ENCODE results near the gene REV3L.

Gene REV3L, protein sequence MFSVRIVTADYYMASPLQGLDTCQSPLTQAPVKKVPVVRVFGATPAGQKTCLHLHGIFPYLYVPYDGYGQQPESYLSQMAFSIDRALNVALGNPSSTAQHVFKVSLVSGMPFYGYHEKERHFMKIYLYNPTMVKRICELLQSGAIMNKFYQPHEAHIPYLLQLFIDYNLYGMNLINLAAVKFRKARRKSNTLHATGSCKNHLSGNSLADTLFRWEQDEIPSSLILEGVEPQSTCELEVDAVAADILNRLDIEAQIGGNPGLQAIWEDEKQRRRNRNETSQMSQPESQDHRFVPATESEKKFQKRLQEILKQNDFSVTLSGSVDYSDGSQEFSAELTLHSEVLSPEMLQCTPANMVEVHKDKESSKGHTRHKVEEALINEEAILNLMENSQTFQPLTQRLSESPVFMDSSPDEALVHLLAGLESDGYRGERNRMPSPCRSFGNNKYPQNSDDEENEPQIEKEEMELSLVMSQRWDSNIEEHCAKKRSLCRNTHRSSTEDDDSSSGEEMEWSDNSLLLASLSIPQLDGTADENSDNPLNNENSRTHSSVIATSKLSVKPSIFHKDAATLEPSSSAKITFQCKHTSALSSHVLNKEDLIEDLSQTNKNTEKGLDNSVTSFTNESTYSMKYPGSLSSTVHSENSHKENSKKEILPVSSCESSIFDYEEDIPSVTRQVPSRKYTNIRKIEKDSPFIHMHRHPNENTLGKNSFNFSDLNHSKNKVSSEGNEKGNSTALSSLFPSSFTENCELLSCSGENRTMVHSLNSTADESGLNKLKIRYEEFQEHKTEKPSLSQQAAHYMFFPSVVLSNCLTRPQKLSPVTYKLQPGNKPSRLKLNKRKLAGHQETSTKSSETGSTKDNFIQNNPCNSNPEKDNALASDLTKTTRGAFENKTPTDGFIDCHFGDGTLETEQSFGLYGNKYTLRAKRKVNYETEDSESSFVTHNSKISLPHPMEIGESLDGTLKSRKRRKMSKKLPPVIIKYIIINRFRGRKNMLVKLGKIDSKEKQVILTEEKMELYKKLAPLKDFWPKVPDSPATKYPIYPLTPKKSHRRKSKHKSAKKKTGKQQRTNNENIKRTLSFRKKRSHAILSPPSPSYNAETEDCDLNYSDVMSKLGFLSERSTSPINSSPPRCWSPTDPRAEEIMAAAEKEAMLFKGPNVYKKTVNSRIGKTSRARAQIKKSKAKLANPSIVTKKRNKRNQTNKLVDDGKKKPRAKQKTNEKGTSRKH (N-terminal part only)

DNA sequence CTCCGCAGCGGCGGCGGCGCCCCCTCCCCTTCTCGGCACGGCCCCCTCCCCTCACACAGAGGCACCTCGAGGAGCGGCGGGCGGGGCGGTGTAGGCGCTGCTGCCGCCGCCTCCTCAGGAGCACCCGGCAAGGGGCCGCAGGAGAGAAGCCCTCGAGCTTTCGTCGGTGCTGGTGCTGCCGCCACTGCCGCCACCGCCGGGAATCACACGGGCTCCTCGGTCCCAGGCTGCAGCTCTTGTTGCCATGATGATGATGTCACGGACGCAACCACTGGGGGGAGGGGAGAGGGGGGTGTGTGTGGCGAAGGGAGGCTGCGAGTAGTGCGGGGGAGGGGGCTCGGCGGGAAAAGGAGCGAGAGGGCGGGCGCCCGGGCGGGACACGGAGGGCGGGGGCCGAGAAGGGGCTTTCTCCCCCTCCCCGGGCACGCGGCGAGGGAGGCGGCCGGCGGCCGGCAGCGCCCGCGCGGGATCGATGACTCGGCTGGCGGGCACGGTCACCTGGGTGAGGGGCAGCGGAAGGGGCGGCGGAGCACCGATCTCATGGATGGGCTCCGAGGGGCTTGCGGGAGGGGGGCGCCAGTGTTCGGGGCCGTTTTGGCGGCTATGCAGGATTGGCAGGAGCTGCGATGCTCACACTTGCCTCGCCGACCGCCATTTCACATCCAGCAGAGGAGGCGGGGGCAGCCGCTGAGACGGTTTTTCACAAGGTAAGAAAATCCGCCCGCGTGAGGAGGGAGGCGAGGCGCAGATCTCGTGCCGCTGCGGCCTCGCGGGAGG is at the start of gene REV3L:
TSS of gene REV3L (minus strand) at position 260 of the 777 bp plus-strand sequence. CDS start 330 bp downstream, outside the sequence.
- Histone ChIP-seq H3K36me3 (ENCODE audit: control insufficient read depth in 2 of 2, insufficient read depth in 2 of 2, low read length in 2 of 2) (no peaks in the 10 kb centered on the region), H3K9me3 (ENCODE audit: control insufficient read depth in 2 of 2, low read length in 2 of 2) (no peaks in the 10 kb centered on the region), H3K9ac (ENCODE audit: low read depth in 1 of 2, low read length in 2 of 2) (peak within 1 kb of the TSS; percentile 87 to 94), H3K27me3 (ENCODE audit: control insufficient read depth in 2 of 2, insufficient read depth in 2 of 2, low read length in 2 of 2) (no peaks in the 10 kb centered on the region), H3K4me3 (ENCODE audit: low read length in 2 of 2) (peak within 1 kb of the TSS; percentile 88 to 90), H3K4me1 (ENCODE audit: control insufficient read depth in 2 of 2, insufficient read depth in 2 of 2, low read length in 2 of 2) (peaks cover 9 to 18% of the 10 kb centered on the region in 2 donors), H3K27ac (ENCODE audit: low read depth in 2 of 2, low read length in 2 of 2) (peak within 1 kb of the TSS; percentile 97 to 99)

DNA sequence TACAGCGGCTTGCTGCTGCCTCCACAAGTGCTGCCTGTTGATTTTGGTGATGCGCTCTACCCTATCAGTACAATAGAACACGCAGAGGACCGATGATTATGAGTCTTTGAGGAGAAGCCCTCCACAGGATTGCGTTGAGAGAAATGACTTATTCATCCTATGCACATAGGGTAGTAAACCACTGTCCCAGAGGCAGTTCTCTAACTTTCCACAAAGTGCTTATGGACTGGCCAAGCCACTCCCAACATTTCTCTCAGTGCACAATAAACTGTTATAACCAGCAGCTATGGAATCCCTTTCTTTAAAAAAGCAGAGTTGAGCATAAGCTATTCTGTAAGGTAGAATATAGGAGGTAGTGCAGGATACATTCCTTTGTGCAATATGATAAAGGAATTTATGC is 48.2 kb upstream of the REV3L start:
- H3K9ac ChIP-seq (ENCODE audit: low read depth in 1 of 2, low read length in 2 of 2): no peak overlapping the region
- H3K36me3 ChIP-seq (ENCODE audit: control insufficient read depth in 2 of 2, insufficient read depth in 2 of 2, low read length in 2 of 2): no peaks in the 10 kb centered on the region
- H3K4me1 ChIP-seq (ENCODE audit: control insufficient read depth in 2 of 2, insufficient read depth in 2 of 2, low read length in 2 of 2): peaks cover 13 to 14% of the 10 kb centered on the region in 2 donors
- no peaks in the 10 kb centered on the region for H3K9me3 ChIP-seq (ENCODE audit: control insufficient read depth in 2 of 2, low read length in 2 of 2)
- H3K27me3 ChIP-seq (ENCODE audit: control insufficient read depth in 2 of 2, insufficient read depth in 2 of 2, low read length in 2 of 2): no peaks in the 10 kb centered on the region
- H3K27ac ChIP-seq (ENCODE audit: low read depth in 2 of 2, low read length in 2 of 2): no peak overlapping the region
- no peak overlapping the region for H3K4me3 ChIP-seq (ENCODE audit: low read length in 2 of 2)

DNA sequence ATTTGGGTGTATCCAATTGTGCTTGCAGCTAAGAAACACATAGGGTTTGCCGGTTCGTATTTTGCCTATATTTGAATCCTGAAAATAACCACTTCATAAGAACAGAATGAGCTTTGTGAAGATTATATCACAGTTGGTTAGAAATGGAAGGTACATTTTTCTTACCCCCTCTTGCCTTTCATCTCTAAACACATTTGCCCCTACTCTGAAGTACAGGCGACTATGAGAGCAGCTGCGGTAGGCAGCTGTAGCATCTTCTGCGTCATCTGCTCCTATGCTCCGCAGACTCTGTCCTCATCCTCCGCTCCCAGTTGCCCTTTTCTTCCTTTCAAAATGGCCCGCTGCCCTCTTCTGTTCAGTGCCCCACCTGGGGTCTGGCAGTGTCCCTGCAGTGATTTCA is 47.6 kb upstream of the REV3L start:
- H3K9ac ChIP-seq (ENCODE audit: low read depth in 1 of 2, low read length in 2 of 2): no peak overlapping the region
- H3K27ac ChIP-seq (ENCODE audit: low read depth in 2 of 2, low read length in 2 of 2): no peak overlapping the region
- no peaks in the 10 kb centered on the region for H3K36me3 ChIP-seq (ENCODE audit: control insufficient read depth in 2 of 2, insufficient read depth in 2 of 2, low read length in 2 of 2)
- no peaks in the 10 kb centered on the region for H3K9me3 ChIP-seq (ENCODE audit: control insufficient read depth in 2 of 2, low read length in 2 of 2)
- H3K27me3 ChIP-seq (ENCODE audit: control insufficient read depth in 2 of 2, insufficient read depth in 2 of 2, low read length in 2 of 2): no peaks in the 10 kb centered on the region
- no peak overlapping the region for H3K4me3 ChIP-seq (ENCODE audit: low read length in 2 of 2)
- peaks cover 13 to 14% of the 10 kb centered on the region in 2 donors for H3K4me1 ChIP-seq (ENCODE audit: control insufficient read depth in 2 of 2, insufficient read depth in 2 of 2, low read length in 2 of 2)

DNA sequence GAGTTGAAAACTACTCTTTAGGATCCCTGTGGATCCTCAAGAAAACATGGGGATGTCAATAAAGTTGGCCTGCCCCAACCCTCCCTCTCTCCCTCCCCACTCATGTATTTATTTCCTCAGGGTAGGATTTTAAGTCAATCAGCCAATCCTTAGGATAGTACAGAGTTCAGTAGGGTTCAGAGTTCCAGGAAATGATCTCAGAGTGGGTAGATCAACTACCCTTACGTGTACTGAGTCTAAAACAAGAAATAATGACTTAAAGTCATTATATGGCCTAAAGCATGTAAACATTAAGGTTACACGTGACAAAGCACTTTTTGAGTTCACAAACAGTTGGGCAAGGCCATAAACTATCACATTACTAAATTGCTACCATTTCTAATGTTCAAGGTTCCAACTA is 47.2 kb upstream of the REV3L start:
- H3K27me3 ChIP-seq (ENCODE audit: control insufficient read depth in 2 of 2, insufficient read depth in 2 of 2, low read length in 2 of 2): no peaks in the 10 kb centered on the region
- peaks cover 13 to 14% of the 10 kb centered on the region in 2 donors for H3K4me1 ChIP-seq (ENCODE audit: control insufficient read depth in 2 of 2, insufficient read depth in 2 of 2, low read length in 2 of 2)
- no peak overlapping the region for H3K4me3 ChIP-seq (ENCODE audit: low read length in 2 of 2)
- no peak overlapping the region for H3K9ac ChIP-seq (ENCODE audit: low read depth in 1 of 2, low read length in 2 of 2)
- peak overlapping the region in 1 of 2 donors; percentile 28 for H3K27ac ChIP-seq (ENCODE audit: low read depth in 2 of 2, low read length in 2 of 2)
- no peaks in the 10 kb centered on the region for H3K9me3 ChIP-seq (ENCODE audit: control insufficient read depth in 2 of 2, low read length in 2 of 2)
- H3K36me3 ChIP-seq (ENCODE audit: control insufficient read depth in 2 of 2, insufficient read depth in 2 of 2, low read length in 2 of 2): no peaks in the 10 kb centered on the region

DNA sequence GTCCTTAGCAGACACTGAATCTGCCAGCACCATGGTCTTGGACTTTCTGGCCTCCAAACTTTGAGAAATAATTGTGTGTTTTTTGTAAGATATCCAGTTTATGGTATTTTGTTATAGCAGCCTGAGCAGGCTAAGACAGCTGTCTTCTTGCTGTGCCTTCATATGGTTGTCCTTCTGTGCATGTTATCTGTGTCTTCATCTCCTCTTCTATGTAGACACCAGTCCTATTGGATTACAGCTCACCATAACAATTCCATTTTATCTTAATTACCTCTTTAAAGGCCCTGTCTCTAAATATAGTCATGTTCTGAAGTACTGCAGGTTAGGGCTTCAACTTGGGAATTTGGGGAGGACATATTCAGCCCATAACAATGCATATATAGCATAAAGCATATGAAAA is 44.3 kb upstream of the REV3L start:
- Histone ChIP-seq H3K4me1 (ENCODE audit: control insufficient read depth in 2 of 2, insufficient read depth in 2 of 2, low read length in 2 of 2) (peaks cover 6 to 8% of the 10 kb centered on the region in 2 donors), H3K36me3 (ENCODE audit: control insufficient read depth in 2 of 2, insufficient read depth in 2 of 2, low read length in 2 of 2) (no peaks in the 10 kb centered on the region), H3K9me3 (ENCODE audit: control insufficient read depth in 2 of 2, low read length in 2 of 2) (no peaks in the 10 kb centered on the region), H3K27me3 (ENCODE audit: control insufficient read depth in 2 of 2, insufficient read depth in 2 of 2, low read length in 2 of 2) (no peaks in the 10 kb centered on the region), H3K4me3 (ENCODE audit: low read length in 2 of 2) (no peak overlapping the region), H3K9ac (ENCODE audit: low read depth in 1 of 2, low read length in 2 of 2) (no peak overlapping the region), H3K27ac (ENCODE audit: low read depth in 2 of 2, low read length in 2 of 2) (no peak overlapping the region)

DNA sequence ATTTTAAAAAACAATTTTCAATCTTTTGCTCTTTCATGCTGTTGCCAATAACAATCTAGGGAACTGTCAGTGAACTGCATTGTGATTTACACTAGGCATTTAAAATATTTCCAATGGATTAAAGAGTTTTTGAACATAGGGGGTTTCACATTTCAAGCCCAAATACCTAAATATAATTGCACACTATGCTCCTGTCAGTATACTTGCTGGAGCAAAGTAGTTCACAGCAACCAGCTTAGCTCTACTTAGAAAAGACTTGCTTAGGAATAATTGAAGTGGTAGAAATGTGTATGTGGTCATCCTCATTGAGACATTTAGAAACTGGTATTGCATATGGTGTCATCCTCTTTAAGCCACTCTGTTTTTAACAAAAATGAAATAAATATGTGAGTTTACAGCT is 41.7 kb upstream of the REV3L start:
- H3K36me3 ChIP-seq (ENCODE audit: control insufficient read depth in 2 of 2, insufficient read depth in 2 of 2, low read length in 2 of 2): no peaks in the 10 kb centered on the region
- no peaks in the 10 kb centered on the region for H3K27me3 ChIP-seq (ENCODE audit: control insufficient read depth in 2 of 2, insufficient read depth in 2 of 2, low read length in 2 of 2)
- H3K4me1 ChIP-seq (ENCODE audit: control insufficient read depth in 2 of 2, insufficient read depth in 2 of 2, low read length in 2 of 2): no peaks in the 10 kb centered on the region
- H3K4me3 ChIP-seq (ENCODE audit: low read length in 2 of 2): no peak overlapping the region
- no peak overlapping the region for H3K27ac ChIP-seq (ENCODE audit: low read depth in 2 of 2, low read length in 2 of 2)
- no peak overlapping the region for H3K9ac ChIP-seq (ENCODE audit: low read depth in 1 of 2, low read length in 2 of 2)
- H3K9me3 ChIP-seq (ENCODE audit: control insufficient read depth in 2 of 2, low read length in 2 of 2): no peaks in the 10 kb centered on the region

DNA sequence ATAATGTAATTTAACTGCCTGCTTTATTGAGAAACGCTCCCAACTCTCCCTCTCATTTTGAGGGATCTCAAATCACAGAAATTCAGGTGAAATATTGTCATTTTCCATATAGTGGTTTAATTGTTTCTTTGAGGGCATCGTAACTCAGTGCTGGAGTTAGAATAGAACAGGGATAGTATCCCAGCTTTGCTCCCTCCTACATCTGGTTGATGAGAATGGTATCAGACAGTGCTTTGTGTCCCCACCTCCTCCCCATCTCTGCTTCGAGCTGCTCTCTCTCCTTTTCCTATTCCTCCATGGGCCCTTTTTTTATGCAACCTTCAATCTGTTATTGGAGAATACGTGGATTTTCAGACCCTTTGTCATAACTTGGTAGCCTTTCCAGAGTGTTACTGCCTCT is 41.2 kb upstream of the REV3L start:
- no peaks in the 10 kb centered on the region for H3K9me3 ChIP-seq (ENCODE audit: control insufficient read depth in 2 of 2, low read length in 2 of 2)
- no peak overlapping the region for H3K4me3 ChIP-seq (ENCODE audit: low read length in 2 of 2)
- no peak overlapping the region for H3K27ac ChIP-seq (ENCODE audit: low read depth in 2 of 2, low read length in 2 of 2)
- no peaks in the 10 kb centered on the region for H3K27me3 ChIP-seq (ENCODE audit: control insufficient read depth in 2 of 2, insufficient read depth in 2 of 2, low read length in 2 of 2)
- H3K36me3 ChIP-seq (ENCODE audit: control insufficient read depth in 2 of 2, insufficient read depth in 2 of 2, low read length in 2 of 2): no peaks in the 10 kb centered on the region
- H3K4me1 ChIP-seq (ENCODE audit: control insufficient read depth in 2 of 2, insufficient read depth in 2 of 2, low read length in 2 of 2): no peaks in the 10 kb centered on the region
- H3K9ac ChIP-seq (ENCODE audit: low read depth in 1 of 2, low read length in 2 of 2): no peak overlapping the region

DNA sequence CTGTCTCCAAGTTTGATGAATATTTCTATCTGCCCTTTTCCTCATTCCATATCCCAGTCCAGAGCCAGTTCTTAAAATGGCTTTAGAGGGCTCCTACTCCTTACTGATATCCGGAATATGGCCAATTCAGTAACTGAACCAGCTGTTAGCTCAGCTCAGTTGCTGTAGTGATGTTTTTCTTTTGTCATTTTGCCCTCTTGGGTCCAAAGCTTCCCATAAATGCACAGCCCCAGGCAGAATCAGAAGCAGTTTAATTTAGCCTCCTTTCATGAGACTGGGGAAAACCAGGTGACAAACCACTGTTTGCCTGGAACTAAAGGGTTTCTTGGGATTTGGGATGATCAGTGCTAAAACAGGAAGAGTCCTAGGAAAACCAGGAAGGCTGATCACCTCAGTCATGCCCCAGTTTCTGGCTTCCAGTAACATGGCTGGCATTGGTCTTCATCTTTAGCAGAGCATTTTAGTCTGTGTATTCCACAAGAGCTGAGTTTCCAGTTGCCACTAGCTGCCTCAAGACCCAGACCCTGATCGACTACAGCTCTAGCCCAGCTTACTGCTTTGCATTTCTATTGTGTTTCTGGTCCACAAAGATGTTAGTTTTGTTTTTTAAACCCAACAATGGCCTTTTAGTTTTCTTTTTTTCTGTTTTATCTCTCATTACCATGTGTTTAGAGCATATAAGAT is 40.6 kb upstream of the REV3L start:
- peak overlapping the region in 1 of 2 donors; percentile 1 for H3K27ac ChIP-seq (ENCODE audit: low read depth in 2 of 2, low read length in 2 of 2)
- no peaks in the 10 kb centered on the region for H3K27me3 ChIP-seq (ENCODE audit: control insufficient read depth in 2 of 2, insufficient read depth in 2 of 2, low read length in 2 of 2)
- no peak overlapping the region for H3K4me3 ChIP-seq (ENCODE audit: low read length in 2 of 2)
- no peaks in the 10 kb centered on the region for H3K9me3 ChIP-seq (ENCODE audit: control insufficient read depth in 2 of 2, low read length in 2 of 2)
- H3K9ac ChIP-seq (ENCODE audit: low read depth in 1 of 2, low read length in 2 of 2): no peak overlapping the region
- no peaks in the 10 kb centered on the region for H3K36me3 ChIP-seq (ENCODE audit: control insufficient read depth in 2 of 2, insufficient read depth in 2 of 2, low read length in 2 of 2)
- no peaks in the 10 kb centered on the region for H3K4me1 ChIP-seq (ENCODE audit: control insufficient read depth in 2 of 2, insufficient read depth in 2 of 2, low read length in 2 of 2)

DNA sequence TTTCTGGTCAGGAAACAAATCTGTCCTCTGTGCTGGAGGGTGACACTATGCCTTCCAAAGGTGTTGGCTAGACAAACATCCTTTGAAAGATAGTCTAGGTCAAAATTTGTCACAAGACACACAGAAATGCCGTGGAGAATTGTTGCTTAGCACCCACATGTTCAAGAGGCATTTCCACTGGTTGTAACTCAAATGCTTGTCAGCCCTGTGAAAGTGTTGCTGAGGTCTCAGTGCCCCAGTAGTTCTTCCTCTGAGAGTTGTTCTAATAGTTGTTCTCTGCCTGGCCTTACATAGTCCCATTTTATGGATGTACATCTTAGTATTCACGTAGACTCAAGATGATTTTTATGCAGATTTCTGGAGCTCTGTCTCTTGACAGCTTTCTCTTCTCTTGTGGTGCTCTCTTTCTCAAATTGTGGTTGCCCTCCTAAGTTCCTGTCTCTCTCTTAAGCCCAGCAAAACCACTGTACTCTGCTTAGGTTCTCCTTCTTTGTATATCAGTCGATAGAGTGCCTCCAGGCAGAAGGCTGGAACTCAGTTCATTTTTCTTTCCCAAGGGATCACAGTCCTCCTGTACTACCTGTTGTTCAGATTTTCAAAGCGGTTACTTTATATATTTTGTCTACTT is 39.5 kb upstream of the REV3L start:
- H3K27ac ChIP-seq (ENCODE audit: low read depth in 2 of 2, low read length in 2 of 2): no peak overlapping the region
- H3K27me3 ChIP-seq (ENCODE audit: control insufficient read depth in 2 of 2, insufficient read depth in 2 of 2, low read length in 2 of 2): no peaks in the 10 kb centered on the region
- no peak overlapping the region for H3K4me3 ChIP-seq (ENCODE audit: low read length in 2 of 2)
- no peaks in the 10 kb centered on the region for H3K36me3 ChIP-seq (ENCODE audit: control insufficient read depth in 2 of 2, insufficient read depth in 2 of 2, low read length in 2 of 2)
- H3K9ac ChIP-seq (ENCODE audit: low read depth in 1 of 2, low read length in 2 of 2): no peak overlapping the region
- no peaks in the 10 kb centered on the region for H3K9me3 ChIP-seq (ENCODE audit: control insufficient read depth in 2 of 2, low read length in 2 of 2)
- H3K4me1 ChIP-seq (ENCODE audit: control insufficient read depth in 2 of 2, insufficient read depth in 2 of 2, low read length in 2 of 2): no peaks in the 10 kb centered on the region

All from mucosa of rectum (tissue), 2 donors.